LoVo (cell line): ENCODE data around the gene EGFR.

Experiments
- DNase-seq: peaks from one replicate; pipeline ENCODE4 v3.0.0-alpha.2; 2016; ENCODE audit warnings: low spot score

EGFR gene

GRCh38 chr7:55101359-55101758 lies 82.5 kb downstream of the EGFR start:
- no peak for DNase-seq

- DNase-seq, result no peak
Observed at GRCh38 chr7:55104123-55104522, 85.3 kb downstream of the EGFR start.

DNA sequence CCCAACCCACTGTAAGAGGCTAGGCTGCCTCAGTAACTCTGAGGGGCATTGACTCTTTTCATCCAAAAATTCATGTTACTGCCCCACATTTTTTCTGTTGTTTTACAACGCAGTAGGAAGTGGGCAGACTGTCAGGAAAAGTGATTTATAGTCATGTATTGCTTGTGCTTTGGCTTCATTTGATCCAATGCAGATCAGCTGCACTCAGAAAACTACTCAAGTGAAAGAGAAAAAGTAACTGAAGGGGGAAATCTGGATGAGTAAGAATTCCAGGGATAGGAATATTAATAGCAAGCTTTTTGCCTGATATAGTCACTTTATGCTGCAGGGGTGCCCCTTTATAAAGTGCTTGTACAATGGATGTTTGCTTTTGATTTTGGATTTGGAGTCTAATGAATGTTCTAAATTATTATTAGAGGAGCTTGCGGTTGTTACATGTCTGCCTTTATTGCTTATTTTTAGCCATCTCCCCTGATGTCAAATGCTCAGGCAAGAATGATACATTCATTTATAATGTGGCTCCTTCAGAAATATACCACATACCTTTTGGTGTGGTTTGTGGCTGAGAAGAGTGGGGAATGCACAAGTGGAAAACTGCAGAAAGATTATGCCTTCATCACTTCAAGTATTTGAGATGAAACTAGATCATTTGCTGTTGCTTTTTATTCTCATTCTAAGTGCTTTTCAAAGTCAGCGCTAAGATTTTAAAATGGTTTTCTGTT lies 86.1 kb downstream of the EGFR start:
- DNase-seq, result no peak

GRCh38 chr7:55105952-55106351 lies 87.1 kb downstream of the EGFR start:
- DNase-seq, result no peak

DNA sequence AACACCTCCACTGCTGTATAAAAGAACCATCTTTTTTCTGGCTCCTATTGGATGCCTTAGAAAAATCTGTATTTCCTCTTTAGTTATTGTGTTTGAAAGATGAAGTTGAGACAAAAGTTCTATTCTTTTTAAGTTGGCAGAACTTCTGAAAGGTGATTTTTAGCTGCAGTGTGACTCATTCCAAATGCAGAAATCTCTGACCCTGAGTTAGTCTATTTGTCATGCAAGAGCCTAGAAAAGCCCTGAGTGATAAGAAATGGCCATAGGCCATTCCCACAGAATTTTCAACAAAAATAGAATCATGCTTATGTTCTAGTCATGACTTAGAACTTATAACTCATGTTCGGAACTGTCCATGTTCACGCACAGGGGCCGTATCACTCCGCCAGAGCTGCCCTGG lies 89.1 kb downstream of the EGFR start:
- DNase-seq, result no peak

- no peak for DNase-seq
Observed at GRCh38 chr7:55108401-55108800, 89.6 kb downstream of the EGFR start.

- no peak for DNase-seq
Observed at GRCh38 chr7:55108818-55109217, 90.0 kb downstream of the EGFR start.

DNA sequence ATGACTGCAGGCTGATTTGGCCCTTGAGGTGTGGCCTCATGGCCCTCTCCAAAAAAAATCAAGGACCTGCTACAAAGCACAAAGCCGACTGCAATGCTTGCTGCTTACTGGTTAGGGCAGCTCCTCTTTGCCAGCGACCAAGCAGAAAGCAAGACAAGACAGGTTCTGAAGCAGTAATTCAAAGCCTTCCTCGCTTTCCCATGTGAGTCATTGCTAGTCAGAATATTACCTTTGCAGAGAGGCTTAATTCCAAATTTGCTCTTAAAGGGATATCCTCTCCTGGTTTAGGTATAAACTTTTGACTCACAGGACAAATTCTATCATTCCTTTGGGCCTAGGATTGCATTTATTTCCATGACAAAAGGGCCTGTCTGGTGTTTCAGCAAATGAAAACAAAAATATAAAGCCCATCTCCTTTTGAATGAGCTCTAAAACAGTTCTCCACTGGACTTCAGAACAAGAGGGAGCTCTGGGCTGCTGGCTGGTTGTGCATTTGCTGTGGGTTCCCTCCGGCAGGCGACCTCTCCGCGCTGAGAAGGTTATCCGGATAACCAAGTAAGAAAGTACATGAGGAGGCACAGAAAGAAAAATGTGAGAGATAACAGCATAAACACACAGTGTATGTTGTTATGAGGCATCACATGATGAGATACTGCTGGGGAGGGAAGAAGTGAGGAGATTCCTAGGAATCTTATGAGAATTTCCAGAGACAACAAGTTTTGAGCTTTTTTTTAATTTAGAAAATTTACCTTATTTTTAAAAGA lies 90.8 kb downstream of the EGFR start:
- no peak for DNase-seq

- no peak for DNase-seq
Observed at GRCh38 chr7:55110282-55110992, 91.6 kb downstream of the EGFR start.

GRCh38 chr7:55110993-55111361 lies 92.2 kb downstream of the EGFR start:
- no peak for DNase-seq

DNA sequence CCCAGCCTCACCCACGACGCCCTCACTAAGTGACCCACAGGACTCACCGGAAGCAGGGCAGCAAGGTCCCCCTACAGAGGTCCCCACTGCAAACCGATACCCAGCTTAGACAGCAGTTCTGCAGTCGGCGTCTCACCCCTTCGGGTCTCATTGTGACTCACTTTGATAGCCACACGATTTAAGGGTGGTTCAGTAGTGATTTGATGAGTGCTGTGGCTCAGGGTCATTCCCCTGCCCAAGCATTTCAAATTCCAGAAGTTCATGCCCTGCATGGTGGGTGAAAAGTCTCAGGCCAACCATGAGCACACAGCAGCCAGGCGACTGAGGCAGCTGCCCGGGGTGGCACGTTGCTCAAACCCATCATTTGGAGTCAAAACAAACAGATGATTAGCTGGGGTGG lies 93.2 kb downstream of the EGFR start:
- DNase-seq, result no peak

GRCh38 chr7:55113760-55114540 lies 95.1 kb downstream of the EGFR start:
- DNase-seq, result no peak

GRCh38 chr7:55117286-55117685 lies 98.5 kb downstream of the EGFR start:
- DNase-seq, result no peak

GRCh38 chr7:55118426-55118825 lies 99.6 kb downstream of the EGFR start:
- DNase-seq, result no peak

DNA sequence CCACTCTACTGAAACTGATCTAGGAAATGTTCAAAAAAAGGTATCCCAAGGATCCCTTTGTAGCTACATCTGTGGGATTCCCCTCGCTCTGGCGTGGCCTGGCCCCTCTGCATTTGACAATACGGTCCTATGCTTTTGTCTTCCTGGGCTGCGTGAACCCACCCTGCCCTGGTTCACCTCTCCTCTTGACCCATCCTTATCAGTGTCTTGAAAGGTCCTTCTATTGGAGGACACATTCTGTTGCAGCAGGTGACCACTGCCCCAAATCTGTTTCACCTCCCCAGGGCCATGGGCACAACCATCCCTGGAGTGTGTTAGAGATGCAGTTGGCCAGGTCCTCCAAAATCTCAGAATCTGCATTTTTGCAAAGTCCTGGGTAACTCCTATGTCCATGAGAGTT lies 100.8 kb downstream of the EGFR start:
- no peak for DNase-seq

DNA sequence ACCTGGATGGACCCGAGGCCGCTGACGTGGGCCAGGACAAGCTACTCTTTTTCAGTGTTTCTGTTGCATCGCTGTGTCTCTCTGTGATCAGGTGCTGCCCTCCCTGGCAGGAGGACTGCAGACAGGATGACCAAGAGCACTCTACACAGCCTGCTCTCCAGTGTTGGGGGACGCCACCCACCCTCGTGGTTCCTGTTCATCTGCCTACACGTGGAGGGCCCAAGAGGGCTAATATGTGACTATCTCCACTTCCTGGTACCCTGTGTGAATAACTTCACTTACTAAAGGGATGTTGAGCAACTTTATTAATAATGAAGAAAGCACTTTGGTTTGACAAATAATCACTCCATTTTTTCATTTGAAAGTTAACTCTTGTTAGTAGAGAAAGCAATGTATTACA lies 101.3 kb downstream of the EGFR start:
- DNase-seq, result no peak

DNA sequence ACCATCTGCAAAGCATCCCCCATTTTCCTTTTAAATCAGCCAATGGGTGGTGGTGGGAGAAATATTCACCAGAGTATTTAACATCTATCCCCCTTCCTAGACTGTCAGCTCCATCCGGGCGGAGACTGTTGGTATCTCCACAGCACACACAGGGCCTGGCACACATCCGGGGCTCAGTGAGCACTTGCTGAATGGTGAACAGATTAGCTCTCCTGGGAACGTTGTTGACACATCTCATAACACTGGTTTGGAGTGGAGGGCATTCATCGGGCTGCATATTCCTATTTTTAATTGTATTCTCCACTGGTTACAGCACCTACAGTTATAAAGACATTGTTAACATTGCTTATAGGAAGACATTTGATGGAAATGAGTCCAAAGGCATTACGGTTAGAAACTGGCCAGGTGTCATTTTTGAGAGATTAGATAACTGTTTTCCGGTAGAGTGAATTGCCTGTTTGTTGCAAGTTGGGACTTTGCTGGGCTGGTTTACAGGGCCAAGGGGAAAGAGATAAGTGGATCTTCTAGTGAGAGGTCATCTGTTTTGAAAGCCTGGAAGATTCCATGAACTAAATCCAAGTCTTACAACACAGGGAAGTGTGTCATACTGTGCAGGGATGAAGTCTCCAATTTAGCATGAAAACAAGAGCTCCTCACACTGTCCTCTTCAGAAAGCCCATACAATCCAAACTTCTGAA lies 101.8 kb downstream of the EGFR start:
- no peak for DNase-seq

GRCh38 chr7:55121249-55121648 lies 102.4 kb downstream of the EGFR start:
- DNase-seq, result no peak

GRCh38 chr7:55122263-55122662 lies 103.4 kb downstream of the EGFR start:
- no peak for DNase-seq

DNA sequence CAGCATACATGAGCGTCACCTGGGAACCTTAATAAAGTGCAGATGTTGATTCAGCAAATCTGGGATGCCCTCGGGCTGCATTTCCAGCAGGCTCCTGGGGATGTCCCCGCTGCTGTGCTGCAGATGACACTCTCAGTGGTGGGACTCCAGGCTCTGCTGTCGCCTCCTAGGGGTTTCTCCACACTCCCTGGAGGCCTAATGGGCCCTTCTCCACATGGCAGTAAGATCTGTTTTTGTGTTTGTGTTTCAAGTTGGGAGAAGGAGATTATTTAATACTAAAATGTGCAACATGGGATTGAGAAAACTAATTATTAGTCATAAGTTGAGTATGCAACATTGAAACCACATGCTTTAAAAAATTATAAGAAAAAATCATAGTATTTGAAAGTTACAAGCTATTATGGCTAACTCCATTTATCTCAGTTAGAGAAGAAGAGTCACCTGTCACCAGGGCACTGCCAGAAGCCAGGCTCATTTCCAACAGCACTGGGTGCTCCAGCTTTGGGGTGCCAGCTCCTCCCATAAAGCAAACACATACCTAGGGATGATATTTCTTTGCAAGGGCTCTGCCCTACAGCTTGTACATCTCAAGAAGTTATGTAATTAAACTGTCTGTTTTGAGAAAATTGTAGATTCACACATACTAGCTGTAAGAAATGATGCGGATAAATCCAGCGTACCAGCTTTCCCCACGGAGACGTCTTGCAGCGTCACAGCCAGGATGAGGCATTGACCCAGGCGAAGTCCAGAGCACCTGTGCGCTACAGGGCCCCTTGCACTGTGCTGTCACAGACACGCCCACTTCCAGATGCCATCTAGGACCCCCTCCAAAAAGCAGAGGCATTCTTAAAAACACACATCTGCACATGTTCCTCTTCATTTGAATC lies 106.4 kb downstream of the EGFR start:
- no peak for DNase-seq

GRCh38 chr7:55127135-55127551 lies 108.3 kb downstream of the EGFR start:
- no peak for DNase-seq
